ENCODE data around the gene RAB7A.

RAB7A gene

DNA sequence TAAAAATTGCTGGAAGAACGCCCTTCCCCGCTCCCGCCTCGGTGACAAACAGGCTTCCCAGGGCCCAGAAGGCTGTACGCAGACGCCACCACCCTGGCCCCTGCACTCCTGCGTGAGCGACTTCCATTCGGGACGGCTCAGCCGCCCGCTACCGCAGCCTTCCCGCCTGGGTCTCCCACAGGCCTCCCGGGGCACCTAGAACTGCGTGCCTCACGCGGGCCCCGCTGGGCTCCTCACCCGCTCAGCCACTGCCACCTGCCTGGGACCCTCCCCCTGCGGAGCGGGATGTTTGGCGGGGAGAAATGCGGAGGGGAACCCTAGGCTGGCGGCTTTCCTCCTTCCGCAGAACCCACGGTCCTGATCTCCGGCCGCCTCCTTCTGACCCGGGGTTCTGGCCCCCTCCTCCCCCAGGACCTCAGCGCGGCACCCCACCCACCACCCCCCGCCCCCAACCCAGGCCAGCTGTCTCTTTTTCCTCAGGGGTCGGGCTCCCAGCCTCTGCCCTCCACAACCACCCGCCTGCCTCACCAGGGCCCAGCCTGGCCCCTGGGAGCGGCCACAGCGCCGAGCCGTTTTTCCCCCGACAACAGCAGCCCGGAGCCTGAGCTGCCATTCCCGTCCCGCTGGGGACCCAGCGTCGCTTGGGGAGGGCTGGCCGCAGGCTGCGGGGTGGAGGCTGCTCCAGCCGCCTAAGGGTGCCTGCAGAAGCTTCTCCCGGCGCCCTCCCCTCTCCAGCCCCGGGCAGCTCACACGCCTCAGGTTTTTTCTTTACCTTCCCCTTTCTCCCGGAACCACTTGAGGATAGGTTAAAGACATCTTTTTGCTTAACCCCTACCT lies 27.6 kb upstream of the RAB7A start:
- DNase-seq = peak; percentile 54
- Mint-ChIP-seq H3K27ac (no peak overlapping the region), H3K27me3 (ENCODE audit: low read depth, poor library complexity) (peaks cover 8% of the 10 kb centered on the region), H3K9me3 (no peaks in the 10 kb centered on the region), H3K36me3 (ENCODE audit: low read depth) (no peaks in the 10 kb centered on the region), H3K4me3 (peak overlapping the region; percentile 76), H3K4me1 (peaks cover 25% of the 10 kb centered on the region)
- TF ChIP-seq, protein P1, sequence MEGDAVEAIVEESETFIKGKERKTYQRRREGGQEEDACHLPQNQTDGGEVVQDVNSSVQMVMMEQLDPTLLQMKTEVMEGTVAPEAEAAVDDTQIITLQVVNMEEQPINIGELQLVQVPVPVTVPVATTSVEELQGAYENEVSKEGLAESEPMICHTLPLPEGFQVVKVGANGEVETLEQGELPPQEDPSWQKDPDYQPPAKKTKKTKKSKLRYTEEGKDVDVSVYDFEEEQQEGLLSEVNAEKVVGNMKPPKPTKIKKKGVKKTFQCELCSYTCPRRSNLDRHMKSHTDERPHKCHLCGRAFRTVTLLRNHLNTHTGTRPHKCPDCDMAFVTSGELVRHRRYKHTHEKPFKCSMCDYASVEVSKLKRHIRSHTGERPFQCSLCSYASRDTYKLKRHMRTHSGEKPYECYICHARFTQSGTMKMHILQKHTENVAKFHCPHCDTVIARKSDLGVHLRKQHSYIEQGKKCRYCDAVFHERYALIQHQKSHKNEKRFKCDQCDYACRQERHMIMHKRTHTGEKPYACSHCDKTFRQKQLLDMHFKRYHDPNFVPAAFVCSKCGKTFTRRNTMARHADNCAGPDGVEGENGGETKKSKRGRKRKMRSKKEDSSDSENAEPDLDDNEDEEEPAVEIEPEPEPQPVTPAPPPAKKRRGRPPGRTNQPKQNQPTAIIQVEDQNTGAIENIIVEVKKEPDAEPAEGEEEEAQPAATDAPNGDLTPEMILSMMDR (IDR thresholded peaks at IDR 0.05) = no peak

DNA sequence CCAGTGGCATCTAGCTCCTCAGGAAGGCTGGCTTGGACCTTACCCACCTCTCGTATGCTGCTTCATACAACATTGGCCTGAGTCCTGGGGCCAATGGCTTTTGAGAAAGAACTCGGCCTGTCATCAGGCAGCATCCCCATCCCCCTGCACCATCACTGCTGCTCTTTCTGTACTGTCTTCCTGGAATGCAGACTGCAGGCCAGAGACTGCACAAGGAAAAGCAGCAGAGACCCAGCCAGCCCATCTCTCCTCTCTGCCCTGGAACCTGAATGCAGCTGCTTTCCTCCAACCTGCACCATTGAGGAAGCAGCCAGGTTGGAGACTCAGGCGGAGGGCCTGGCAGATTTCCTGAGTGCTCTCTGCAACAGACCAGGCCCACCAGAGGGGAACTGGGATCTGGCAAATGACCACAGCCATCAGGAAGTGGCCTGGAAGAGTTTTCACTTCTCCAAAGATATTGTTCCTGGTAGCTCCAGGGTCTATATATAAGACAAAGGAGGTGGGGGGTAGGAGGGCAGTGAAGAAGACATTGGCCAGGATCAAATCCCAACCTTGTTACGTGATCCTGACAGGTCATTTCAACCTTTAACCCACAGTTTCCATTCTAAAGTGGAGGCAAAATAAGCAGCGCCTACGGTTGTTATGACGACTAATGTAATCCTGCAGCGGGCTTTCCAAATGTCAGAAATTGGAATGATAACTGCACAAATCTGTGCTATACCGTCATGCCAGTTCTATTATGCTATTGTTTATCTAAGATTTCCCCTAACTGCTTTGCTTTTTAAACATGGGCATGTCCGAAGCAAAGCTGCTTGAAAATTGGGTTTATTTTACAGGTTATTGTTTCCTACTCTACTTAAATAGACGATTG lies 24.4 kb upstream of the RAB7A start:
- TF ChIP-seq, protein P1 (IDR thresholded peaks at IDR 0.05) = no peak
- H3K27ac Mint-ChIP-seq = peak overlapping the region; percentile 55
- peaks cover 14% of the 10 kb centered on the region for H3K27me3 Mint-ChIP-seq (ENCODE audit: low read depth, poor library complexity)
- H3K9me3 Mint-ChIP-seq = no peaks in the 10 kb centered on the region
- no peak overlapping the region for H3K4me3 Mint-ChIP-seq
- H3K36me3 Mint-ChIP-seq (ENCODE audit: low read depth) = no peaks in the 10 kb centered on the region
- DNase-seq = no peak
- peaks cover 22% of the 10 kb centered on the region for H3K4me1 Mint-ChIP-seq

DNA sequence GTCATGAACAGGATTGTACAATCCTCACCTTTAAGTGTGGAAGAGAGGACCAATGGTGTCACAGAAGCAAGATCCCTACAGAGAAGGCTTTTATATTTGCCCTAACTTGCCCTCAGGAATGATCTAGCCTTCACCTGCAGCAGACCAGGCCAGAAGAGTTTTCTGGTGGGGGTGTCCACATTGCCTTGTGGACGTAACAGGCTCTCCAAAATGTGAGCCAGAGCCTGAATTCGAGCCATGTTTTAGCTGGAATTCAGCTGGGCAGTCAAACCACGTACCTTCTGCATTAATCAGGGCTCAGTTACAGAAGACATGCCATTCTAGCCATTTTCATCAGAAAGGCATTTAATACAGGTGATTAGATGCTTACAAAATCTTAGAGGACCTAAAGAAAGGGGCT lies 23.6 kb upstream of the RAB7A start:
- no peaks in the 10 kb centered on the region for H3K36me3 Mint-ChIP-seq (ENCODE audit: low read depth)
- no peak for DNase-seq
- peaks cover 14% of the 10 kb centered on the region for H3K27me3 Mint-ChIP-seq (ENCODE audit: low read depth, poor library complexity)
- no peaks in the 10 kb centered on the region for H3K9me3 Mint-ChIP-seq
- H3K4me1 Mint-ChIP-seq = peaks cover 22% of the 10 kb centered on the region
- TF ChIP-seq, protein P1 (IDR thresholded peaks at IDR 0.05) = no peak
- H3K4me3 Mint-ChIP-seq = no peak overlapping the region
- H3K27ac Mint-ChIP-seq = no peak overlapping the region

DNA sequence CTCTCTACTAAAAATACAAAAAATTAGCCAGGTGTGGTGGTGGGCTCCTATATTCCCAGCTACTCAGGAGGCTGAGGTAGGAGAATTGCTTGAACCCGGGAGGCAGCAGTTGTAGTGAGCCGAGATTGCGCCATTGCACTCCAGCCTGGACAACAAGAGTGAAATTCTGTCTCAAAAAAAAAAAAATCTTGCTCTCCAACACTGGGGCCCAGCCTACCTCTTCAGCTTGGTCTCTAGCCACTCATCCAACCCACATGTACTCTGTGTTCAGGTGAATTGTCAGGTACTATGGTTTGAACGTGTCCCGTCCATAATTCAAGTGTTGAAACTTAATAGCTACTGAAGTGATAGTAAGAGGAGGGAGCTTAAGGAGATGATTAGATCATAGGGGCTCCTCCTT lies 22.4 kb upstream of the RAB7A start:
- Mint-ChIP-seq H3K9me3 (no peaks in the 10 kb centered on the region), H3K36me3 (ENCODE audit: low read depth) (no peaks in the 10 kb centered on the region), H3K27me3 (ENCODE audit: low read depth, poor library complexity) (peaks cover 17% of the 10 kb centered on the region), H3K4me1 (peaks cover 30% of the 10 kb centered on the region), H3K4me3 (no peak overlapping the region), H3K27ac (no peak overlapping the region)
- no peak for DNase-seq
- TF ChIP-seq, protein P1 (IDR thresholded peaks at IDR 0.05) = no peak

DNA sequence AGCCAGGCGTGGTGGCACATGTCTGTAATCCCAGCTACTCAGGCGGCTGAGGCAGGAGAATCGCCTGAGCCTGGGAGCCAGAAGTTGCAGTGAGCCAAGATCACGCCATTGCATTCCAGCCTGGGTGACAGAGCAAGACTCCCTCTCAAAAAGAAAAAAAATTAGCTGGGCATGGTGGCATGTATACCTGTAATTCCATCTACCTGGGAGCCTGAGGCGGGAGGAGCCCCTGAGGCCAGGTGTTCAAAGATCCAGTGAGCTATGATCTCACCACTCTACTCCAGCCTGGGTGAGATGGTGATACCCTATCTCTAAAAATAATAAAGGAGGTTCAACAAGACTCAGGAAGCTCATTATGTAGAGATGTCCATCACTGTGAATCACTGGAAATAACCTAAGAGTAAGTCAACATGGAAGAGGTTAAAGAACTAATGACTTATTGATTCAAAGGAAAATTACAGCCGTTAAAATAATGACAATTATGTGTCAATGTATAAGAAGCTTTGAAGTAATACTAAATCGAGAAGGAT lies 19.8 kb upstream of the RAB7A start:
- no peak overlapping the region for H3K27ac Mint-ChIP-seq
- H3K4me3 Mint-ChIP-seq = no peak overlapping the region
- H3K9me3 Mint-ChIP-seq = no peaks in the 10 kb centered on the region
- H3K36me3 Mint-ChIP-seq (ENCODE audit: low read depth) = no peaks in the 10 kb centered on the region
- H3K4me1 Mint-ChIP-seq = peaks cover 48% of the 10 kb centered on the region
- H3K27me3 Mint-ChIP-seq (ENCODE audit: low read depth, poor library complexity) = peaks cover 12% of the 10 kb centered on the region
- TF ChIP-seq, protein P1 (IDR thresholded peaks at IDR 0.05) = no peak
- no peak for DNase-seq

Data from nephron progenitor cell (in vitro differentiated cells).